Breast epithelium (tissue), 4 donors: Measurements from ENCODE around the gene KCNA2. TPM values are rescaled to one million over a fixed set of nuclear protein-coding genes. Genes with fewer than 3 reads are reported as not detected.

Experiments used
- DNase-seq, 2 donors: peaks; one replicate each; pipeline ENCODE4 v3.0.0-alpha.2; 2019; ENCODE audit warnings: low spot score in 2 of 2
- H3K27ac ChIP-seq, 2 donors: fragments of 200-600 bp; sonication (generic) in 1 of 2; one replicate each; pipeline ENCODE4 v1.5.1; 2016 to 2019; ENCODE audit warnings: mild to moderate bottlenecking in 1 of 2
- H3K27me3 ChIP-seq, 2 donors: fragments of 200-600 bp; sonication (generic) in 1 of 2; one replicate each; pipeline versions ENCODE4 v1.5.1 to v1.6.0; 2017 to 2019; ENCODE audit warnings: control low read depth in 1 of 2, mild to moderate bottlenecking in 1 of 2
- H3K36me3 ChIP-seq: fragments of 200-600 bp; one replicate; pipeline ENCODE4 v1.5.1; 2019
- H3K4me1 ChIP-seq, 2 donors: fragments of 200-600 bp; sonication (generic); one replicate each; pipeline ENCODE4 v1.5.1; 2016 to 2019; ENCODE audit warnings: control low read depth in 1 of 2
- H3K4me3 ChIP-seq, 3 donors: fragments of 200-600 bp; sonication (generic); 1 replicate in 2 of 3; 2 replicates in 1 of 3; pipeline ENCODE4 v1.5.1; 2016 to 2019; ENCODE audit warnings: mild to moderate bottlenecking in 3 of 3, moderate library complexity in 2 of 3
- H3K9me3 ChIP-seq, 2 donors: fragments of 200-600 bp; sonication (generic) in 1 of 2; one replicate each; pipeline ENCODE4 v1.5.1; 2016 to 2019; ENCODE audit warnings: control low read depth in 1 of 2
- POLR2A ChIP-seq: fragments of 450-650 bp; IDR thresholded peaks from one replicate; pipeline ENCODE4 v1.6.1; 2016; ENCODE audit warnings: antibody characterized with exemption, mild to moderate bottlenecking, moderate library complexity
- POLR2AphosphoS5 ChIP-seq, 3 donors: sonication (generic); formaldehyde crosslinking; IDR thresholded peaks; one replicate each; pipeline ENCODE4 v1.6.1; 2017; ENCODE audit warnings: antibody characterized with exemption in 3 of 3
- intact Hi-C: fragments of 100-400 bp; cut with DNase I; formaldehyde crosslinking; loops from one replicate; pipeline ENCODE4 v1.15.1; 2023; ENCODE audit warnings: low total_unique reads
- total RNA-seq, 3 donors: library from RNA; depleted of rRNA; stranded (reverse); fragments of >200 nt; gene quantifications; one replicate each; pipeline ENCODE4 v1.1.0, GENCODE V29; 2016
- TF ChIP-seq, protein P1 (sequence below), 3 donors: fragments of 450-650 bp; IDR thresholded peaks; one replicate each; pipeline ENCODE4 v1.5.1; 2016 to 2017; ENCODE audit warnings: antibody characterized with exemption in 3 of 3, mild to moderate bottlenecking in 3 of 3, moderate library complexity in 3 of 3

KCNA2 gene
- total RNA-seq, 3 donors from 2014 or later = 0.33 to 13.8 (median 0.59) TPM

- intact Hi-C loops = no loop called here
- Histone ChIP-seq H3K9me3 (no peaks in the 10 kb centered on the region), H3K4me3 (no peak overlapping the region), H3K36me3 (no peaks in the 10 kb centered on the region), H3K27ac (no peak overlapping the region), H3K4me1 (no peaks in the 10 kb centered on the region), H3K27me3 (no peaks in the 10 kb centered on the region)
- TF ChIP-seq POLR2A = no peak
- TF ChIP-seq, protein P1, sequence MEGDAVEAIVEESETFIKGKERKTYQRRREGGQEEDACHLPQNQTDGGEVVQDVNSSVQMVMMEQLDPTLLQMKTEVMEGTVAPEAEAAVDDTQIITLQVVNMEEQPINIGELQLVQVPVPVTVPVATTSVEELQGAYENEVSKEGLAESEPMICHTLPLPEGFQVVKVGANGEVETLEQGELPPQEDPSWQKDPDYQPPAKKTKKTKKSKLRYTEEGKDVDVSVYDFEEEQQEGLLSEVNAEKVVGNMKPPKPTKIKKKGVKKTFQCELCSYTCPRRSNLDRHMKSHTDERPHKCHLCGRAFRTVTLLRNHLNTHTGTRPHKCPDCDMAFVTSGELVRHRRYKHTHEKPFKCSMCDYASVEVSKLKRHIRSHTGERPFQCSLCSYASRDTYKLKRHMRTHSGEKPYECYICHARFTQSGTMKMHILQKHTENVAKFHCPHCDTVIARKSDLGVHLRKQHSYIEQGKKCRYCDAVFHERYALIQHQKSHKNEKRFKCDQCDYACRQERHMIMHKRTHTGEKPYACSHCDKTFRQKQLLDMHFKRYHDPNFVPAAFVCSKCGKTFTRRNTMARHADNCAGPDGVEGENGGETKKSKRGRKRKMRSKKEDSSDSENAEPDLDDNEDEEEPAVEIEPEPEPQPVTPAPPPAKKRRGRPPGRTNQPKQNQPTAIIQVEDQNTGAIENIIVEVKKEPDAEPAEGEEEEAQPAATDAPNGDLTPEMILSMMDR (IDR thresholded peaks at IDR 0.05) = no peak
- no peak for TF ChIP-seq POLR2AphosphoS5 (IDR thresholded peaks at IDR 0.05)
- no peak for DNase-seq
These were observed 44.6 kb downstream of the KCNA2 start for GRCh38 chr1:110561596-110561995.

- H3K9me3 ChIP-seq = no peaks in the 10 kb centered on the region
- no peaks in the 10 kb centered on the region for H3K36me3 ChIP-seq
- intact Hi-C loops = no loop called here
These were observed 47.0 kb downstream of the KCNA2 start for GRCh38 chr1:110559157-110559556.

GRCh38 chr1:110557481-110557880, 48.7 kb downstream of the KCNA2 start:
- intact Hi-C loops = no loop called here
- TF ChIP-seq POLR2A (no peak), POLR2AphosphoS5 (IDR thresholded peaks at IDR 0.05) (no peak)
- TF ChIP-seq, protein P1 (IDR thresholded peaks at IDR 0.05) = no peak
- H3K36me3 ChIP-seq = no peaks in the 10 kb centered on the region
- no peaks in the 10 kb centered on the region for H3K9me3 ChIP-seq
- no peak for DNase-seq
- H3K27me3 ChIP-seq = peaks cover 0 to 13% of the 10 kb centered on the region in 2 donors
- no peak overlapping the region for H3K4me3 ChIP-seq
- peaks cover 0 to 2% of the 10 kb centered on the region in 2 donors for H3K4me1 ChIP-seq
- H3K27ac ChIP-seq = no peak overlapping the region

More at GRCh38 chr1:110559157-110559556, 47.0 kb downstream of the KCNA2 start:
- Histone ChIP-seq H3K4me1 (peaks cover 0 to 2% of the 10 kb centered on the region in 2 donors), H3K27ac (no peak overlapping the region), H3K4me3 (no peak overlapping the region), H3K27me3 (peaks cover 0 to 8% of the 10 kb centered on the region in 2 donors)
- TF ChIP-seq POLR2AphosphoS5 (IDR thresholded peaks at IDR 0.05) (no peak), POLR2A (no peak)
- TF ChIP-seq, protein P1 (IDR thresholded peaks at IDR 0.05) = no peak
- DNase-seq = no peak

DNA sequence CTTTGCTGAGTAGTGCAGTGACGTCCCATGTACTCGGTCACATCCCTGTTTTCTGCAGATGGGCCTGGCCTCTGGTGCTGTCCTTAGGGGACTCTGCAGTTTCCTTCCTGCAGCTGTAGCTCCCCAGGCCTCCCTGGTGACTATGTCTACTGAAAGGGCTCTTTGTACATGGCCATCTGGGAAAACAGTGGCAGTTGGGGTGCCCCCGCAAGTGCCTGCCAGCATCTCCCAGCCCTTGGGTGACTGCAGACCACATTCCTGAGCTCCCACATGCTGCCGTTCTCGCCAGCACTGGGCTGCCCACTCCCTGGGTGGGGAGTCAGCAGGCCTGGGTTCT, 49.7 kb downstream of the KCNA2 start:
- intact Hi-C loops = no loop called here
- TF ChIP-seq POLR2AphosphoS5 (IDR thresholded peaks at IDR 0.05) (no peak), POLR2A (no peak)
- TF ChIP-seq, protein P1 (IDR thresholded peaks at IDR 0.05) = no peak
- H3K36me3 ChIP-seq = no peaks in the 10 kb centered on the region
- no peaks in the 10 kb centered on the region for H3K9me3 ChIP-seq
- peak in 1 of 2 donors; percentile 35 for DNase-seq
- H3K27ac ChIP-seq = no peak overlapping the region
- no peak overlapping the region for H3K4me3 ChIP-seq
- H3K27me3 ChIP-seq = peaks cover 0 to 19% of the 10 kb centered on the region in 2 donors
- peaks cover 0 to 2% of the 10 kb centered on the region in 2 donors for H3K4me1 ChIP-seq

GRCh38 chr1:110555807-110556470, 50.2 kb downstream of the KCNA2 start:
- no peak for TF ChIP-seq POLR2AphosphoS5 (IDR thresholded peaks at IDR 0.05)
- TF ChIP-seq, protein P1 (IDR thresholded peaks at IDR 0.05) = no peak
- no peak for TF ChIP-seq POLR2A
- intact Hi-C loops = no loop called here

More at GRCh38 chr1:110555807-110556470, 50.2 kb downstream of the KCNA2 start:
- Histone ChIP-seq H3K36me3 (no peaks in the 10 kb centered on the region), H3K4me3 (peak overlapping the region; percentile 20 to 62 (median 46)), H3K9me3 (no peaks in the 10 kb centered on the region), H3K27ac (peak overlapping the region in 1 of 2 donors; percentile 20), H3K4me1 (peaks cover 0 to 2% of the 10 kb centered on the region in 2 donors), H3K27me3 (peaks cover 0 to 22% of the 10 kb centered on the region in 2 donors)
- DNase-seq = peak in 1 of 2 donors; percentile 64
